Activated CD4-positive, alpha-beta T cell treated with anti-CD3 and anti-CD28 coated beads for 36 hours (primary cell): Measurements from ENCODE around the gene PACS2. TPM values are rescaled to one million over a fixed set of nuclear protein-coding genes. Genes with fewer than 3 reads are reported as not detected.

Experiments
- ATAC-seq: fragments of 200-7000 bp; cut with Tn5 transposase; one replicate; pipeline ENCODE4 v1.10.0; 2021; ENCODE audit warnings: mild to moderate bottlenecking, moderate library complexity
- CTCF ChIA-PET: fragments of 350-600 bp; sonication (Branson Sonifier 250); formaldehyde crosslinking; loops from one replicate; lab custom pipeline; 2021; ENCODE audit warnings: antibody characterized with exemption; lab: Charles Lee
- POLR2A ChIA-PET: fragments of 350-600 bp; sonication (Branson Sonifier 250); formaldehyde crosslinking; loops from one replicate; lab custom pipeline; 2021; ENCODE audit warnings: antibody characterized with exemption, inconsistent platforms; lab: Charles Lee
- DNase-seq: peaks from one replicate; pipeline ENCODE4 v3.0.0-alpha.2; 2020
- H3K27ac Mint-ChIP-seq: one replicate; pipeline ENCODE4 v1.8.0; 2021; ENCODE audit warnings: mixed read lengths
- H3K27me3 Mint-ChIP-seq: one replicate; pipeline ENCODE4 v1.8.0; 2021; ENCODE audit warnings: mixed read lengths
- H3K36me3 Mint-ChIP-seq: one replicate; pipeline ENCODE4 v1.8.0; 2021; ENCODE audit warnings: low read depth, mixed read lengths
- H3K4me1 Mint-ChIP-seq: one replicate; pipeline ENCODE4 v1.8.0; 2021; ENCODE audit warnings: mixed read lengths
- H3K4me3 Mint-ChIP-seq: one replicate; pipeline ENCODE4 v1.8.0; 2021; ENCODE audit warnings: mild to moderate bottlenecking, moderate library complexity, mixed read lengths
- H3K9me3 Mint-ChIP-seq: one replicate; pipeline ENCODE4 v1.8.0; 2021; ENCODE audit warnings: low read depth, mixed read lengths
- intact Hi-C, 2 experiments: fragments of 100-400 bp; cut with DNase I in 1 of 2; cut with micrococcal nuclease in 1 of 2; formaldehyde crosslinking; loops; one replicate each; pipeline versions ENCODE4 v1.14.2 to v1.15.1; 2022 to 2024; cut with DNase I, micrococcal nuclease
- total RNA-seq, 2 experiments: library from RNA; stranded (reverse); gene quantifications; one replicate each; pipeline ENCODE4 v1.2.3, GENCODE V29; 2021

Gene PACS2
- total RNA-seq, 2 experiments from 2014 or later: 30.6 to 32.9 TPM

- peaks cover 3% of the 10 kb centered on the region for H3K36me3 Mint-ChIP-seq
- H3K27ac Mint-ChIP-seq: no peak overlapping the region
- H3K4me1 Mint-ChIP-seq: peaks cover 39% of the 10 kb centered on the region
- CTCF ChIA-PET: interaction anchor here (0.6 to 1.4 kb wide), 2 partner anchors 9 to 59 kb away, joined by 3 read pairs; no protein-coding TSS in a partner anchor
- H3K27me3 Mint-ChIP-seq: no peaks in the 10 kb centered on the region
- ATAC-seq (no peak), DNase-seq (no peak)
- POLR2A ChIA-PET: no interaction called here
- intact Hi-C loops: loop anchor here in 1 of 2 experiments (5.0 kb wide), 2 partner anchors 113 to 627 kb away; partner anchors contain the start of gene MTA1
- no peak overlapping the region for H3K4me3 Mint-ChIP-seq
- no peaks in the 10 kb centered on the region for H3K9me3 Mint-ChIP-seq
These were observed 10.6 kb upstream of the PACS2 start for GRCh38 chr14:105303949-105304348.

GRCh38 chr14:105304565-105304964 is 10.0 kb upstream of the PACS2 start:
- CTCF ChIA-PET: interaction anchor here (0.6 kb wide), 1 partner anchor 59 kb away, joined by 3 read pairs; no protein-coding TSS in a partner anchor
- Mint-ChIP-seq H3K4me3 (no peak overlapping the region), H3K27ac (peak overlapping the region; percentile 15), H3K4me1 (peaks cover 34% of the 10 kb centered on the region), H3K9me3 (no peaks in the 10 kb centered on the region), H3K27me3 (no peaks in the 10 kb centered on the region), H3K36me3 (peaks cover under 1% of the 10 kb centered on the region)
- ATAC-seq (no peak), DNase-seq (no peak)
- intact Hi-C loops: loop anchor here in 1 of 2 experiments (5.0 kb wide), 2 partner anchors 113 to 627 kb away; partner anchors contain the start of gene MTA1
- POLR2A ChIA-PET: no interaction called here

- intact Hi-C loops: no loop called here
- ATAC-seq (no peak), DNase-seq (peak; percentile 36)
- CTCF ChIA-PET: no interaction called here
- Mint-ChIP-seq H3K27me3 (no peaks in the 10 kb centered on the region), H3K27ac (peak overlapping the region; percentile 67), H3K36me3 (no peaks in the 10 kb centered on the region), H3K4me1 (peaks cover 31% of the 10 kb centered on the region), H3K4me3 (no peak overlapping the region), H3K9me3 (no peaks in the 10 kb centered on the region)
- POLR2A ChIA-PET: no interaction called here
These were observed 9.2 kb upstream of the PACS2 start for GRCh38 chr14:105305345-105305744.

GRCh38 chr14:105305791-105306190 is 8.8 kb upstream of the PACS2 start:
- Mint-ChIP-seq H3K4me3 (no peak overlapping the region), H3K27me3 (no peaks in the 10 kb centered on the region), H3K4me1 (peaks cover 31% of the 10 kb centered on the region), H3K27ac (no peak overlapping the region), H3K36me3 (no peaks in the 10 kb centered on the region), H3K9me3 (no peaks in the 10 kb centered on the region)
- CTCF ChIA-PET: no interaction called here
- intact Hi-C loops: no loop called here
- DNase-seq: no peak
- POLR2A ChIA-PET: no interaction called here
- ATAC-seq: no peak

- CTCF ChIA-PET: no interaction called here
- Mint-ChIP-seq H3K27me3 (no peaks in the 10 kb centered on the region), H3K36me3 (no peaks in the 10 kb centered on the region), H3K4me1 (peaks cover 27% of the 10 kb centered on the region), H3K9me3 (no peaks in the 10 kb centered on the region), H3K4me3 (no peak overlapping the region), H3K27ac (peak overlapping the region; percentile 7)
- POLR2A ChIA-PET: interaction anchor here (1.0 kb wide), 1 partner anchor 13 kb away, joined by 4 read pairs; no protein-coding TSS in a partner anchor
- intact Hi-C loops: no loop called here
- DNase-seq (no peak), ATAC-seq (peak; percentile 60)
These were observed 7.4 kb upstream of the PACS2 start for GRCh38 chr14:105307052-105307727.

GRCh38 chr14:105309371-105309770 is 5.2 kb upstream of the PACS2 start:
- H3K27me3 Mint-ChIP-seq: no peaks in the 10 kb centered on the region
- peaks cover 29% of the 10 kb centered on the region for H3K4me1 Mint-ChIP-seq
- ChIA-PET CTCF (no interaction called here), POLR2A (no interaction called here)
- no peak for ATAC-seq
- H3K4me3 Mint-ChIP-seq: no peak overlapping the region
- no peaks in the 10 kb centered on the region for H3K9me3 Mint-ChIP-seq
- H3K36me3 Mint-ChIP-seq: no peaks in the 10 kb centered on the region
- intact Hi-C loops: no loop called here
- no peak for DNase-seq
- no peak overlapping the region for H3K27ac Mint-ChIP-seq

GRCh38 chr14:105311838-105312237 is 2.7 kb upstream of the PACS2 start:
- Mint-ChIP-seq H3K9me3 (no peaks in the 10 kb centered on the region), H3K36me3 (no peaks in the 10 kb centered on the region), H3K27me3 (no peaks in the 10 kb centered on the region), H3K4me3 (no peak overlapping the region), H3K27ac (no peak overlapping the region), H3K4me1 (peaks cover 26% of the 10 kb centered on the region)
- DNase-seq (no peak), ATAC-seq (no peak)
- ChIA-PET POLR2A (interaction anchor here (0.6 kb wide), 1 partner anchor 38 kb away, joined by 3 read pairs; no protein-coding TSS in a partner anchor), CTCF (interaction anchor here (0.7 to 1.2 kb wide), 2 partner anchors 11 kb away, joined by 3 read pairs; partner anchors contain the start of gene BRF1)
- intact Hi-C loops: no loop called here

GRCh38 chr14:105312973-105313372 is 1.6 kb upstream of the PACS2 start:
- Mint-ChIP-seq H3K9me3 (no peaks in the 10 kb centered on the region), H3K4me3 (peak overlapping the region; percentile 63), H3K27ac (no peak overlapping the region), H3K36me3 (no peaks in the 10 kb centered on the region), H3K27me3 (no peaks in the 10 kb centered on the region), H3K4me1 (peaks cover 29% of the 10 kb centered on the region)
- ChIA-PET CTCF (interaction anchor here (0.6 to 1.0 kb wide), 2 partner anchors 10 to 11 kb away, joined by 3 read pairs; no protein-coding TSS in a partner anchor), POLR2A (interaction anchor here (2.4 kb wide), 1 partner anchor 12 kb away, joined by 23 read pairs; the partner anchor contains the start of gene BRF1)
- intact Hi-C loops: no loop called here
- no peak for DNase-seq
- no peak for ATAC-seq

- CTCF ChIA-PET: interaction anchor here (0.6 to 1.7 kb wide), 5 partner anchors 10 to 65 kb away, joined by 3 to 11 read pairs (median 3); partner anchors contain the start of genes BRF1 and BTBD6
- ATAC-seq (peak; percentile 7), DNase-seq (peak; percentile 47)
- intact Hi-C loops: loop anchor here (1.0 to 2.0 kb wide), 7 partner anchors 12 to 328 kb away; partner anchors contain the start of genes BRF1 (in 2 of the 2), BTBD6 (in 1 of the 2), CLBA1 (in 1 of the 2) and NUDT14 (in 1 of the 2)
- no peaks in the 10 kb centered on the region for H3K9me3 Mint-ChIP-seq
- peaks cover 29% of the 10 kb centered on the region for H3K4me1 Mint-ChIP-seq
- H3K27ac Mint-ChIP-seq: peak overlapping the region; percentile 71
- H3K27me3 Mint-ChIP-seq: no peaks in the 10 kb centered on the region
- no peaks in the 10 kb centered on the region for H3K36me3 Mint-ChIP-seq
- POLR2A ChIA-PET: interaction anchor here (2.4 kb wide), 1 partner anchor 12 kb away, joined by 23 read pairs; the partner anchor contains the start of gene BRF1
- H3K4me3 Mint-ChIP-seq: peak overlapping the region; percentile 63
These were observed 914 bp upstream of the PACS2 start for GRCh38 chr14:105313381-105314286.

GRCh38 chr14:105315211-105315721 is 718 bp downstream of the PACS2 start:
- ChIA-PET POLR2A (interaction anchor here (2.4 kb wide), 1 partner anchor 14 kb away, joined by 23 read pairs; the partner anchor contains the start of gene BRF1), CTCF (interaction anchor here (1.1 kb wide), 1 partner anchor 46 kb away, joined by 3 read pairs; no protein-coding TSS in a partner anchor)
- peak; percentile 61 for DNase-seq
- H3K27ac Mint-ChIP-seq: peak overlapping the region; percentile 60
- H3K4me3 Mint-ChIP-seq: peak overlapping the region; percentile 84
- peaks cover 31% of the 10 kb centered on the region for H3K4me1 Mint-ChIP-seq
- no peaks in the 10 kb centered on the region for H3K9me3 Mint-ChIP-seq
- intact Hi-C loops: loop anchor here (2.0 kb wide), 2 partner anchors 14 to 38 kb away; partner anchors contain the start of gene BRF1 (in 1 of the 2)
- no peaks in the 10 kb centered on the region for H3K27me3 Mint-ChIP-seq
- ATAC-seq: peak; percentile 9
- H3K36me3 Mint-ChIP-seq: no peaks in the 10 kb centered on the region
